ENCODE results near the gene KRT80.

The KRT80 gene

GRCh38 chr12:52178984-52179383, 12.8 kb downstream of the KRT80 start:
- no peak overlapping the region for H3K4me3 ChIP-seq (IDR thresholded peaks at IDR 0.05; ENCODE audit: insufficient read depth, low read depth, low read length)
- no peak overlapping the region for H3K4me2 ChIP-seq
- TF ChIP-seq CTCF (conservative IDR thresholded peaks at IDR 0.05; ENCODE audit: low read depth, low read length): no peak
- no peak overlapping the region for H2AFZ ChIP-seq (ENCODE audit: low read depth)
- H3K27ac ChIP-seq: no peak overlapping the region
- no peaks in the 10 kb centered on the region for H3K4me1 ChIP-seq (ENCODE audit: low read depth, poor library complexity, severe bottlenecking)
- no peaks in the 10 kb centered on the region for H4K20me1 ChIP-seq (ENCODE audit: insufficient read depth)
- H3K79me2 ChIP-seq (ENCODE audit: insufficient read depth, low read depth): no peaks in the 10 kb centered on the region
- H3K9ac ChIP-seq: no peak overlapping the region
- H3K36me3 ChIP-seq (ENCODE audit: insufficient read depth): no peaks in the 10 kb centered on the region
- no peaks in the 10 kb centered on the region; the same call in 1 of the 2 replicates for H3K27me3 ChIP-seq (ENCODE audit: insufficient read depth, low read depth)

GRCh38 chr12:52178443-52178842, 13.4 kb downstream of the KRT80 start:
- Histone ChIP-seq H3K79me2 (ENCODE audit: insufficient read depth, low read depth) (no peaks in the 10 kb centered on the region), H3K9ac (no peak overlapping the region), H2AFZ (ENCODE audit: low read depth) (no peak overlapping the region), H3K4me3 (IDR thresholded peaks at IDR 0.05; ENCODE audit: insufficient read depth, low read depth, low read length) (no peak overlapping the region), H3K36me3 (ENCODE audit: insufficient read depth) (no peaks in the 10 kb centered on the region), H3K4me2 (no peak overlapping the region), H3K27ac (no peak overlapping the region), H3K27me3 (ENCODE audit: insufficient read depth, low read depth) (no peaks in the 10 kb centered on the region; the same call in 1 of the 2 replicates), H3K4me1 (ENCODE audit: low read depth, poor library complexity, severe bottlenecking) (no peaks in the 10 kb centered on the region), H4K20me1 (ENCODE audit: insufficient read depth) (no peaks in the 10 kb centered on the region)
- no peak for TF ChIP-seq CTCF (conservative IDR thresholded peaks at IDR 0.05; ENCODE audit: low read depth, low read length)

GRCh38 chr12:52175371-52176350, 16.2 kb downstream of the KRT80 start:
- Histone ChIP-seq H3K9ac (no peak overlapping the region), H3K4me3 (IDR thresholded peaks at IDR 0.05; ENCODE audit: insufficient read depth, low read depth, low read length) (no peak overlapping the region), H2AFZ (ENCODE audit: low read depth) (no peak overlapping the region), H3K4me2 (no peak overlapping the region), H4K20me1 (ENCODE audit: insufficient read depth) (no peaks in the 10 kb centered on the region), H3K79me2 (ENCODE audit: insufficient read depth, low read depth) (no peaks in the 10 kb centered on the region), H3K27ac (no peak overlapping the region), H3K36me3 (ENCODE audit: insufficient read depth) (no peaks in the 10 kb centered on the region), H3K4me1 (ENCODE audit: low read depth, poor library complexity, severe bottlenecking) (no peaks in the 10 kb centered on the region), H3K27me3 (ENCODE audit: insufficient read depth, low read depth) (no peaks in the 10 kb centered on the region)
- TF ChIP-seq CTCF (conservative IDR thresholded peaks at IDR 0.05; ENCODE audit: low read depth, low read length): no peak

- H4K20me1 ChIP-seq (ENCODE audit: insufficient read depth): no peaks in the 10 kb centered on the region
- H3K36me3 ChIP-seq (ENCODE audit: insufficient read depth): no peaks in the 10 kb centered on the region
- TF ChIP-seq CTCF (conservative IDR thresholded peaks at IDR 0.05; ENCODE audit: low read depth, low read length): no peak
- no peak overlapping the region for H3K4me3 ChIP-seq (IDR thresholded peaks at IDR 0.05; ENCODE audit: insufficient read depth, low read depth, low read length)
- H3K4me2 ChIP-seq: no peak overlapping the region
- H3K27ac ChIP-seq: no peak overlapping the region
- H3K79me2 ChIP-seq (ENCODE audit: insufficient read depth, low read depth): no peaks in the 10 kb centered on the region
- H2AFZ ChIP-seq (ENCODE audit: low read depth): no peak overlapping the region
- H3K27me3 ChIP-seq (ENCODE audit: insufficient read depth, low read depth): no peaks in the 10 kb centered on the region
- no peaks in the 10 kb centered on the region for H3K4me1 ChIP-seq (ENCODE audit: low read depth, poor library complexity, severe bottlenecking)
- H3K9ac ChIP-seq: no peak overlapping the region
Measured at GRCh38 chr12:52173526-52173925, 18.3 kb downstream of the KRT80 start.

All from KMS-11 (cell line).